Measurements from ENCODE around the gene KCTD5. TPM values are rescaled to one million over a fixed set of nuclear protein-coding genes. Genes with fewer than 3 reads are reported as not detected.

The KCTD5 gene
- total RNA-seq, 4 donors from 2014 or later, result 23.1 to 85.6 (median 56.4) TPM

DNA sequence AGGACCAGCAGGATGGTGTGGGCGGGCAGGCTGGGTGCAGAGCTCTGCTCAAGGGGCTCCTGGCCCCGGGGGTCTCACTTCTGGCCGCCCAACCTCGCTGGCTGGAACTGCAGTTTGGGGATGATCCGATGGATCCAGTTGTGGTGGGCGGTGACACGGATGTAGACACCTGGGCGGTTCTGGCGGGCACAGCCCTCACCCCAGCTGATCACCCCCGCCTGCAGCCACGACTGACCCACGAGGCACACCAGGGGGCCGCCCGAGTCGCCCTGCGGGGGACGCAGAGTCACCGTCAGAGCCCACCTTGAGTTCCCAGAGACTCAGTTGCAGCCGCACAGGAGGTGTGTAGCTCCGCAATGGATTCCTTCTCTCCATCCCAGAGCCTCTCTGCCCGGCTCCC, 30.2 kb downstream of the KCTD5 start:
- no peak overlapping the region for H3K4me3 ChIP-seq
- DNase-seq, result no peak
- TF ChIP-seq POLR2A (IDR thresholded peaks at IDR 0.05), result no peak
- TF ChIP-seq, protein P1, sequence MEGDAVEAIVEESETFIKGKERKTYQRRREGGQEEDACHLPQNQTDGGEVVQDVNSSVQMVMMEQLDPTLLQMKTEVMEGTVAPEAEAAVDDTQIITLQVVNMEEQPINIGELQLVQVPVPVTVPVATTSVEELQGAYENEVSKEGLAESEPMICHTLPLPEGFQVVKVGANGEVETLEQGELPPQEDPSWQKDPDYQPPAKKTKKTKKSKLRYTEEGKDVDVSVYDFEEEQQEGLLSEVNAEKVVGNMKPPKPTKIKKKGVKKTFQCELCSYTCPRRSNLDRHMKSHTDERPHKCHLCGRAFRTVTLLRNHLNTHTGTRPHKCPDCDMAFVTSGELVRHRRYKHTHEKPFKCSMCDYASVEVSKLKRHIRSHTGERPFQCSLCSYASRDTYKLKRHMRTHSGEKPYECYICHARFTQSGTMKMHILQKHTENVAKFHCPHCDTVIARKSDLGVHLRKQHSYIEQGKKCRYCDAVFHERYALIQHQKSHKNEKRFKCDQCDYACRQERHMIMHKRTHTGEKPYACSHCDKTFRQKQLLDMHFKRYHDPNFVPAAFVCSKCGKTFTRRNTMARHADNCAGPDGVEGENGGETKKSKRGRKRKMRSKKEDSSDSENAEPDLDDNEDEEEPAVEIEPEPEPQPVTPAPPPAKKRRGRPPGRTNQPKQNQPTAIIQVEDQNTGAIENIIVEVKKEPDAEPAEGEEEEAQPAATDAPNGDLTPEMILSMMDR (IDR thresholded peaks at IDR 0.05), result no peak
- peaks cover 0 to 26% (median 0%) of the 10 kb centered on the region in 3 donors for H3K36me3 ChIP-seq
- no peaks in the 10 kb centered on the region for H3K27me3 ChIP-seq
- no peak overlapping the region for H3K27ac ChIP-seq
- no peaks in the 10 kb centered on the region for H3K9me3 ChIP-seq
- peaks cover 0 to 9% (median 4%) of the 10 kb centered on the region in 4 donors for H3K4me1 ChIP-seq

DNA sequence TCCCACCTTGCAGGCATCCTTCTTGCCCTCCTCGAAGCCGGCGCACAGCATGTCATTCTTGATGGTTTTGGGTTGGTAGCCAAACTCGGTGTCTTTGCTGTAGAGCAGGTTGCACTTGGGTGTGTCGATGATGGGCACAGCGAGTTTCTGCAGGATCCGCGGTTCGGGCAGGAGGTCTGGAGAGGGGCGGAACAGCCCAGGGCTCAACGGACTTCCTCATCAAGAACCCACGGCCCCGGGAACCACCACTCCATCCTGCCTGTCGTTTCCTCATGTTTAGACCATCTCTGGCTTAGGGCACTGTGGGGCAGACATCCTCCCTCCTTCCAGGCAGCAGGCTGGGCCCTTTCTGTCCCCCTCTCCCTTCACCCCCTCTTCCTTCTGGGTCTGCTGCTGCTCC, 31.2 kb downstream of the KCTD5 start:
- H3K4me1 ChIP-seq, result peaks cover 0 to 9% (median 4%) of the 10 kb centered on the region in 4 donors
- H3K9me3 ChIP-seq, result no peaks in the 10 kb centered on the region
- no peak for DNase-seq
- H3K27me3 ChIP-seq, result no peaks in the 10 kb centered on the region
- H3K27ac ChIP-seq, result no peak overlapping the region
- H3K4me3 ChIP-seq, result no peak overlapping the region
- peaks cover 0 to 16% (median 0%) of the 10 kb centered on the region in 3 donors for H3K36me3 ChIP-seq
- no peak for TF ChIP-seq POLR2A (IDR thresholded peaks at IDR 0.05)
- TF ChIP-seq, protein P1 (IDR thresholded peaks at IDR 0.05), result no peak

DNA sequence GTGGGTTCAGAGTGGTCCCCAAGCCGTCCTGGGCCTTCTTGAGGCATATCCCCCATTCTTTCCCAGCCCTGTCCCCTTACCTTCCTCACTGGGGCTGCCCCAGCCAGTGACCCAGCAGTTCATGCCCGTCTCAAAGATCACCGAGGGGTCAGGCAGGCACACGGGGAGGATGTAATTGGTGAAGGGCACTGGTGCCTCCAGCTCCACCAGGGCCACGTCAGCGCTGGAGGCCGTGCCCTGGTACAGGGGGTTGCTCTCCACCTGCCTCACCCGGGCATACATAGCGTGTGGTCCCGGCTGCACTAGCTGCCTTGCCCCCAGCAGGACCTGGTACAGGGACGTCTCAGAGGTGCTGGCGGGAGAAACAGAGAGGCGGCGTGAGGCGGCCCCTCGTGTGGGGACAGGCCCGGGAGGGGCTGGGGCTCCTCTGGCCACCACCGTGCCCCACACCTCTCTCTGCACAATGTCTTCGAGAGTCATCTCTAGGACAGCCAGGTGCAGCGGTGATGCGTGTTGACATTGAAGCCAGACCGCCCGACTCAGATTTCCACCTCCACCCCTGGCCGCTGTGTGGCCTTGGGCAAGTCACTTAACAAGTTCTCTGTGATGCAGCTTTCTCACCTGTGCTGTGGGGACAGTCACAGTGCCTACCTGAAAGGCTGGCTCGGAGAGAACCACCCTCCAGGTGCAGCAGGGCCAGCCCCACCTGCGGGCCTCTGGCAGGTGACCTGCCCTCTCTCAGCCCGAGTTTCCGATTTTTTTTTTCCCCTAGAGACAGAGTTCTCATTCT, 31.9 kb downstream of the KCTD5 start:
- TF ChIP-seq POLR2A (IDR thresholded peaks at IDR 0.05), result no peak
- TF ChIP-seq, protein P1 (IDR thresholded peaks at IDR 0.05), result no peak
- Histone ChIP-seq H3K4me1 (peaks cover 0 to 9% (median 4%) of the 10 kb centered on the region in 4 donors), H3K27ac (no peak overlapping the region), H3K9me3 (no peaks in the 10 kb centered on the region), H3K27me3 (no peaks in the 10 kb centered on the region), H3K4me3 (no peak overlapping the region), H3K36me3 (peaks cover 0 to 9% (median 0%) of the 10 kb centered on the region in 3 donors)
- no peak for DNase-seq

DNA sequence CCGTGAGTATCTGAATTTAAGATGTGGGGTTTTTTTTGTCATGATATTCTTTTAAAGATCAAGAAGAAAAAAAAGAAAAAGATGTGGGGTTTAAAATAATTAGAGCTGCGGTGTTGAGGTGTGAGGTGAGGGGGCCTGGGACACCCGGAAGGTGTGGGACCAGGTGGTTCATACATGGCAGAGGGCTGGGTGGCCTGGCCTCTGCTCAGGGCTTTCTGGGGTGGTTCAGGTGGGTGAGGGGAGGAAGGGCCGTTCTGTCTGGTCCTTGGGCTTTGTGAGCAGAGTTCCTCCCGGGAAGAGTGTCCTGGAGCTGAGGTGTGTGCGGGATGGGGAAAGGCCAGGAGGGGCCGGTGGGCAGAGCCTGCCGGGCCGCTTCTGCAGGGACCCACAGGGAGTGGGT, 32.7 kb downstream of the KCTD5 start:
- no peak overlapping the region for H3K4me3 ChIP-seq
- no peak for TF ChIP-seq POLR2A (IDR thresholded peaks at IDR 0.05)
- TF ChIP-seq, protein P1 (IDR thresholded peaks at IDR 0.05), result no peak
- peaks cover 0 to 15% (median 4%) of the 10 kb centered on the region in 4 donors for H3K4me1 ChIP-seq

DNA sequence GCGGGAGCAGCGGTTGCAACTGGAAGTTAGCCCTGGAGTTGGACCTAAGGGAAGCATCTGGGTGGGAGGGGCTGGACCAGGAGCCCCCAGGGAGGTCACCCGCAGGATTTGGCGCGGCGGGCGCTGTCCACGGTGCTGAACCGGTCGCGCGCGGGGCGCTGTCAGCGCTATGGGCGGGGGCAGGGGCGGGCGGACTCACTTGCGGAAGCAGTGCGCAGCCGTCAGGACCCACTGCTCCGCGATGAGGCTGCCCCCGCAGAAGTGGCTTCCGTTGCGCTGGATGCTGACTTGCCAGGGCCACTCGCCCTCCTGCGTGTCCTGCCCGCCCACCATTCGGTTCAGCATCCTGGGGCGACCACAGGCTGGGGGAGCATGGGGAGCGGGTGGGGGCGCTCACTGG, 33.2 kb downstream of the KCTD5 start:
- Histone ChIP-seq H3K4me1 (peaks cover 0 to 19% (median 5%) of the 10 kb centered on the region in 4 donors), H3K27me3 (no peaks in the 10 kb centered on the region), H3K27ac (no peak overlapping the region), H3K36me3 (no peaks in the 10 kb centered on the region), H3K4me3 (peak overlapping the region in 1 of 4 donors; percentile 19), H3K9me3 (no peaks in the 10 kb centered on the region)
- peak; percentile 64 to 80 (median 72) for DNase-seq
- TF ChIP-seq POLR2A (IDR thresholded peaks at IDR 0.05), result no peak
- TF ChIP-seq, protein P1 (IDR thresholded peaks at IDR 0.05), result no peak

More for the DNA sequence above, 32.7 kb downstream of the KCTD5 start:
- no peaks in the 10 kb centered on the region for H3K9me3 ChIP-seq
- no peak overlapping the region for H3K27ac ChIP-seq
- no peak for DNase-seq
- peaks cover 0 to under 1% (median 0%) of the 10 kb centered on the region in 3 donors for H3K36me3 ChIP-seq
- H3K27me3 ChIP-seq, result no peaks in the 10 kb centered on the region
